K562 (cell line): ENCODE measurements around the gene ICA1. TPM values are rescaled to one million over a fixed set of nuclear protein-coding genes. Genes with fewer than 3 reads are reported as not detected.

ENCODE experiments used
- HLTF ChIP-seq: fragments of 450-650 bp; IDR thresholded peaks from 2 replicates; pipeline ENCODE4 v1.6.1; 2016
- polyA plus RNA-seq, 8 experiments: library from polyadenylated mRNA; depleted of rRNA in 4 of 8; stranded (reverse) in 5 of 8; unstranded in 3 of 8; fragments of >200 nt; fragmentation: Nextera tagmentation in 2 of 8; fragmentation: Illumina TruSeq in 1 of 8; extraction: Ambion mirVana in 2 of 8; extraction: Trizol in 1 of 8; gene quantifications; 2 replicates each; pipeline versions ENCODE4 v1.2.1 to v1.2.3, GENCODE V29; 2011 to 2014; ENCODE audit warnings: inconsistent platforms in 1 of 8, missing spikeins in 1 of 8
- total RNA-seq, 7 experiments: library from RNA; depleted of rRNA in 6 of 7; stranded (reverse); fragments of >200 nt in 6 of 7; fragmentation: Illumina TruSeq in 2 of 7; extraction: Trizol in 2 of 7; gene quantifications; 2 replicates each; pipeline versions ENCODE4 v1.2.1 to v1.2.3, GENCODE V29; 2011 to 2021; ENCODE audit warnings: low replicate concordance in 1 of 7
- TF ChIP-seq, protein P1 (sequence below), 2 experiments: fragments of 450-650 bp in 1 of 2; sonication (generic) in 1 of 2; formaldehyde crosslinking in 1 of 2; IDR thresholded peaks; 2 replicates each; pipeline versions ENCODE4 v1.7.1 to v1.9.0; 2016 to 2022; ENCODE audit warnings: inconsistent platforms in 1 of 2, mild to moderate bottlenecking in 1 of 2, missing genetic modification reagents in 1 of 2
- TF ChIP-seq, protein P2 (sequence below): fragments of 450-650 bp; IDR thresholded peaks from 2 replicates; pipeline ENCODE4 v1.6.1; 2016; ENCODE audit warnings: low read depth, mild to moderate bottlenecking, moderate library complexity
- TF ChIP-seq, protein P3 (sequence below): fragments of 450-650 bp; formaldehyde crosslinking; IDR thresholded peaks from 2 replicates; pipeline ENCODE4 v1.4.0; 2020; ENCODE audit warnings: mild to moderate bottlenecking, moderate library complexity
- TF ChIP-seq, protein P4 (sequence below): fragments of 250-450 bp; sonication (Bioruptor Pico); IDR thresholded peaks from 2 replicates; pipeline ENCODE4 v1.4.0; 2020; ENCODE audit warnings: mild to moderate bottlenecking, moderate library complexity

Gene ICA1
- total and polyA plus RNA-seq, 9 of the 15 experiments (the other 6 are each of a cell fraction or from before 2014, with no cell fraction given): 7.1 to 22.3 (median 16.4) TPM

DNA sequence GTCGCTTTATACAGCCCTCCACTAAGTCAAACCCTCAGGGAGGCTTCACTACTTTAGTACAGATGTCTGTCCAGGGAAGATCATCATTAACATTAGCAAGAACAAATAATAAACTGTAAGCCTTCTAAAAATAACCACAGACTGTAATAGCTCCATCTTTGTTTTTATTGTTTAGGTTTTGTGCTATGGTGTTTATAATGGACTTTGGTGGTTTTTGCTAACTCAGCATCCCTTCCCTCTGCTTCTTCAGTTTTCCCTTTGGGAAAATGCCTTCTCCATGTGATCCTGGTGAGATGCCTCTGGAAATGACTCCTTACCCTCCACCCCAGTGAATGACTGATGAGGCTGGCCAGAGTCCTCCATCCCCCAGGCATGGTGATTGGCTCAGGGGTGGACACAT lies 131.3 kb downstream of the ICA1 start (continued):
- TF ChIP-seq, protein P1, sequence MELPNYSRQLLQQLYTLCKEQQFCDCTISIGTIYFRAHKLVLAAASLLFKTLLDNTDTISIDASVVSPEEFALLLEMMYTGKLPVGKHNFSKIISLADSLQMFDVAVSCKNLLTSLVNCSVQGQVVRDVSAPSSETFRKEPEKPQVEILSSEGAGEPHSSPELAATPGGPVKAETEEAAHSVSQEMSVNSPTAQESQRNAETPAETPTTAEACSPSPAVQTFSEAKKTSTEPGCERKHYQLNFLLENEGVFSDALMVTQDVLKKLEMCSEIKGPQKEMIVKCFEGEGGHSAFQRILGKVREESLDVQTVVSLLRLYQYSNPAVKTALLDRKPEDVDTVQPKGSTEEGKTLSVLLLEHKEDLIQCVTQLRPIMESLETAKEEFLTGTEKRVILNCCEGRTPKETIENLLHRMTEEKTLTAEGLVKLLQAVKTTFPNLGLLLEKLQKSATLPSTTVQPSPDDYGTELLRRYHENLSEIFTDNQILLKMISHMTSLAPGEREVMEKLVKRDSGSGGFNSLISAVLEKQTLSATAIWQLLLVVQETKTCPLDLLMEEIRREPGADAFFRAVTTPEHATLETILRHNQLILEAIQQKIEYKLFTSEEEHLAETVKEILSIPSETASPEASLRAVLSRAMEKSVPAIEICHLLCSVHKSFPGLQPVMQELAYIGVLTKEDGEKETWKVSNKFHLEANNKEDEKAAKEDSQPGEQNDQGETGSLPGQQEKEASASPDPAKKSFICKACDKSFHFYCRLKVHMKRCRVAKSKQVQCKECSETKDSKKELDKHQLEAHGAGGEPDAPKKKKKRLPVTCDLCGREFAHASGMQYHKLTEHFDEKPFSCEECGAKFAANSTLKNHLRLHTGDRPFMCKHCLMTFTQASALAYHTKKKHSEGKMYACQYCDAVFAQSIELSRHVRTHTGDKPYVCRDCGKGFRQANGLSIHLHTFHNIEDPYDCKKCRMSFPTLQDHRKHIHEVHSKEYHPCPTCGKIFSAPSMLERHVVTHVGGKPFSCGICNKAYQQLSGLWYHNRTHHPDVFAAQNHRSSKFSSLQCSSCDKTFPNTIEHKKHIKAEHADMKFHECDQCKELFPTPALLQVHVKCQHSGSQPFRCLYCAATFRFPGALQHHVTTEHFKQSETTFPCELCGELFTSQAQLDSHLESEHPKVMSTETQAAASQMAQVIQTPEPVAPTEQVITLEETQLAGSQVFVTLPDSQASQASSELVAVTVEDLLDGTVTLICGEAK (IDR thresholded peaks at IDR 0.05): no peak
- TF ChIP-seq, protein P1 (CRISPR knock-in tag; IDR thresholded peaks at IDR 0.05): no peak
- TF ChIP-seq, protein P2, sequence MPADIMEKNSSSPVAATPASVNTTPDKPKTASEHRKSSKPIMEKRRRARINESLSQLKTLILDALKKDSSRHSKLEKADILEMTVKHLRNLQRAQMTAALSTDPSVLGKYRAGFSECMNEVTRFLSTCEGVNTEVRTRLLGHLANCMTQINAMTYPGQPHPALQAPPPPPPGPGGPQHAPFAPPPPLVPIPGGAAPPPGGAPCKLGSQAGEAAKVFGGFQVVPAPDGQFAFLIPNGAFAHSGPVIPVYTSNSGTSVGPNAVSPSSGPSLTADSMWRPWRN: no peak
- TF ChIP-seq, protein P3, sequence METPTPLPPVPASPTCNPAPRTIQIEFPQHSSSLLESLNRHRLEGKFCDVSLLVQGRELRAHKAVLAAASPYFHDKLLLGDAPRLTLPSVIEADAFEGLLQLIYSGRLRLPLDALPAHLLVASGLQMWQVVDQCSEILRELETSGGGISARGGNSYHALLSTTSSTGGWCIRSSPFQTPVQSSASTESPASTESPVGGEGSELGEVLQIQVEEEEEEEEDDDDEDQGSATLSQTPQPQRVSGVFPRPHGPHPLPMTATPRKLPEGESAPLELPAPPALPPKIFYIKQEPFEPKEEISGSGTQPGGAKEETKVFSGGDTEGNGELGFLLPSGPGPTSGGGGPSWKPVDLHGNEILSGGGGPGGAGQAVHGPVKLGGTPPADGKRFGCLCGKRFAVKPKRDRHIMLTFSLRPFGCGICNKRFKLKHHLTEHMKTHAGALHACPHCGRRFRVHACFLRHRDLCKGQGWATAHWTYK: no peak
- TF ChIP-seq, protein P4, sequence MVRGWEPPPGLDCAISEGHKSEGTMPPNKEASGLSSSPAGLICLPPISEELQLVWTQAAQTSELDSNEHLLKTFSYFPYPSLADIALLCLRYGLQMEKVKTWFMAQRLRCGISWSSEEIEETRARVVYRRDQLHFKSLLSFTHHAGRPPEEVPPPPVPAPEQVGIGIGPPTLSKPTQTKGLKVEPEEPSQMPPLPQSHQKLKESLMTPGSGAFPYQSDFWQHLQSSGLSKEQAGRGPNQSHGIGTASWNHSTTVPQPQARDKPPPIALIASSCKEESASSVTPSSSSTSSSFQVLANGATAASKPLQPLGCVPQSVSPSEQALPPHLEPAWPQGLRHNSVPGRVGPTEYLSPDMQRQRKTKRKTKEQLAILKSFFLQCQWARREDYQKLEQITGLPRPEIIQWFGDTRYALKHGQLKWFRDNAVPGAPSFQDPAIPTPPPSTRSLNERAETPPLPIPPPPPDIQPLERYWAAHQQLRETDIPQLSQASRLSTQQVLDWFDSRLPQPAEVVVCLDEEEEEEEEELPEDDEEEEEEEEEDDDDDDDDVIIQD (CRISPR knock-in tag): no peak
- TF ChIP-seq HLTF: no peak
- TF ChIP-seq, all 486 proteins: peak for 5
